GM13976 (cell line): ENCODE results near the gene CSMD2.

Experiments used
- DNase-seq: peaks from one replicate; pipeline ENCODE4 v3.0.0; 2012; ENCODE audit warnings: low spot score
- CTCF ChIP-seq: IDR thresholded peaks from 2 replicates; pipeline ENCODE4 v1.5.1; 2012; ENCODE audit warnings: borderline replicate concordance, mild to moderate bottlenecking; ENCODE audit not compliant: insufficient read depth; ENCODE audit errors: extremely low read depth, missing control alignments, control extremely low read depth
- in situ Hi-C: fragments of 300-500 bp; cut with MboI; formaldehyde crosslinking; loops from one replicate; pipeline ENCODE4 v1.12.0; 2022; ENCODE audit warnings: low sequenced_read_pairs, mixed read lengths, inconsistent platforms; ENCODE audit not compliant: unreplicated experiment

The CSMD2 gene

GRCh38 chr1:34053660-34054059 is 111.4 kb downstream of the CSMD2 start:
- in situ Hi-C loops = no loop called here
- no peak for DNase-seq

DNA sequence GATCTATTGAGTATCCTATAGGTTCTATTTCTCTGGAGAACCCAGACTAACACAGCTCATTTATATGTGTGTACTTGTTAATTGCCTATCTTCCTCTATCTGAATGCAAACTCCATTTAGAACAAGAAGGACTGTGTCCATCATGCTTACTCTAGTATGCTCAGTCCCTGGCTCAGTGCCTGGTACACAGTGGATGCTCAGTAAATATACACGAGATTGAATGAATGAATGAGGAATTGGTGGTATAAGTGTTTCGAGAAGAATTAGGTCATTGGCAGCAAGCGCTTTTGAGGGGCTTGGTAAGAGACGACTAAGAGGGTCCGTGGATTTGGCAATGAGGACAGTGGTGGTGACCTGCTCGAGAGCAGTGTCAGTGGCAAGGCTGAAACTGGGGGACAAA is 112.5 kb downstream of the CSMD2 start:
- DNase-seq = no peak
- TF ChIP-seq CTCF = no peak
- in situ Hi-C loops = no loop called here

More at GRCh38 chr1:34053660-34054059, 111.4 kb downstream of the CSMD2 start:
- TF ChIP-seq CTCF = no peak

- no peak for TF ChIP-seq CTCF
- in situ Hi-C loops = no loop called here
Measured at GRCh38 chr1:34050709-34051485, 114.1 kb downstream of the CSMD2 start.

GRCh38 chr1:34049994-34050393 is 115.0 kb downstream of the CSMD2 start:
- in situ Hi-C loops = no loop called here

More at GRCh38 chr1:34050709-34051485, 114.1 kb downstream of the CSMD2 start:
- no peak for DNase-seq

GRCh38 chr1:34049477-34049876 is 115.6 kb downstream of the CSMD2 start:
- no peak for DNase-seq
- no peak for TF ChIP-seq CTCF
- in situ Hi-C loops = no loop called here

More at GRCh38 chr1:34049994-34050393, 115.0 kb downstream of the CSMD2 start:
- no peak for DNase-seq
- TF ChIP-seq CTCF = no peak

- no peak for DNase-seq
- in situ Hi-C loops = no loop called here
- no peak for TF ChIP-seq CTCF
Measured at GRCh38 chr1:34037856-34038255, 127.2 kb downstream of the CSMD2 start.

DNA sequence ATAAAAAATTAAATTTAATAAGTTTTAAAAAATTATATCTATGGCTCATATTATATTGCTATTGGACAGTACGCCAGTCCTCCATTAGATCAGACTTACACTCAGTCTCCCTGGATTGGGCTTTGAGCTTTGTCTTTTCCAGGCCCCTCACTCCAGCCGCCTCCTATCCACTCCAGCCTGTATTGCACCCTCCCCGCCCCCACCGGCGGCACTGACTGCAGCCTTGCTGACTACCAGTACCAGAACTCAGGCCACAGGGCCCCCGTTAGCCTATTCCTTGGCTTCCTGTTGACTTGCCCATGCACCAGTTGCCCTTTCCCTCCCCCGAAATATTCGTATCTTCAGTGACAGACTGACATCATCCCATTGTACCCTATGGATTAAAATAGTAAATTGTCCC is 127.9 kb downstream of the CSMD2 start:
- DNase-seq = no peak
- TF ChIP-seq CTCF = no peak
- in situ Hi-C loops = no loop called here
